Epithelial cell of prostate (primary cell): ENCODE measurements around the gene PKP2.

Experiments
- DNase-seq: peaks from one replicate; pipeline ENCODE4 v3.0.0-alpha.2; 2011; ENCODE audit warnings: low read depth, low spot score
- H3K27ac ChIP-seq: fragments of 450-650 bp; 2 replicates; pipeline ENCODE4 v1.5.1; 2017; ENCODE audit warnings: mild to moderate bottlenecking

The PKP2 gene

GRCh38 chr12:32768518-32768917, 128.1 kb downstream of the PKP2 start:
- no peak overlapping the region for H3K27ac ChIP-seq
- DNase-seq: no peak

- H3K27ac ChIP-seq: no peak overlapping the region
- DNase-seq: no peak
Measured at GRCh38 chr12:32765906-32766305, 130.7 kb downstream of the PKP2 start.

GRCh38 chr12:32761716-32762115, 134.9 kb downstream of the PKP2 start:
- H3K27ac ChIP-seq: no peak overlapping the region
- DNase-seq: no peak

GRCh38 chr12:32757157-32757556, 139.4 kb downstream of the PKP2 start:
- H3K27ac ChIP-seq: no peak overlapping the region
- DNase-seq: no peak

- H3K27ac ChIP-seq: peak overlapping the region; percentile 98
- no peak for DNase-seq
Measured at GRCh38 chr12:32756476-32757066, 140.0 kb downstream of the PKP2 start.

- H3K27ac ChIP-seq: peak within 1 kb of the TSS; percentile 98
- peak; percentile 92 for DNase-seq
Measured at GRCh38 chr12:32755654-32756475, 140.7 kb downstream of the PKP2 start, which contains the start of gene YARS2. Gene YARS2, minus strand, starts transcription at chr12:32755897. Its CDS starts 23 bp downstream, at chr12:32755874.

- peak; percentile 73 for DNase-seq
- peak overlapping the region; percentile 98 for H3K27ac ChIP-seq
Measured at GRCh38 chr12:32755051-32755653, 141.4 kb downstream of the PKP2 start.

GRCh38 chr12:32754111-32754510, 142.5 kb downstream of the PKP2 start:
- DNase-seq: no peak

GRCh38 chr12:32753605-32754004, 143.0 kb downstream of the PKP2 start:
- no peak for DNase-seq
- peak overlapping the region; percentile 98 for H3K27ac ChIP-seq

More at GRCh38 chr12:32754111-32754510, 142.5 kb downstream of the PKP2 start:
- peak overlapping the region; percentile 98 for H3K27ac ChIP-seq

GRCh38 chr12:32743264-32743663, 153.3 kb downstream of the PKP2 start:
- no peak overlapping the region for H3K27ac ChIP-seq
- DNase-seq: no peak

GRCh38 chr12:32742133-32742532, 154.4 kb downstream of the PKP2 start:
- no peak for DNase-seq
- no peak overlapping the region for H3K27ac ChIP-seq
